ENCODE data around the gene ADRB1.

DNA sequence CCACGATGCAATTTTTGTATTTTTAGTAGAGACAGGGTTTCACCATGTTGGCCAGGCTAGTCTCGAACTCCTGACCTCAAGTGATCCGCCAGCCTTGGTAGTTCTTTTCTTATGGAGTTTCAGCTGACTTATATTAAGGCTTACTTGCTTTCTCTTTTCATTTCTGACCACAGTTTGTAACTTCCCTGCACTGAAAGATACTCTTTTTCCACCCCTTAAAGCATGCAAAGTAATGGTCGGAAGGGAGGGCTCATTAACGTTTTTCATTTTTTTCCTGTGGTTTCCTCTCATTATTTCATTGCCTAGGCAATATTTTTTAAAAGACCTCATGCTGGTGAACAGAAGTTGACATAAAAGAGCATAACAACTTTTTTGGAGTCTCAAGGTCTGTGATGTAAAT is 27.0 kb downstream of the ADRB1 start:
- TF ChIP-seq, protein P1, sequence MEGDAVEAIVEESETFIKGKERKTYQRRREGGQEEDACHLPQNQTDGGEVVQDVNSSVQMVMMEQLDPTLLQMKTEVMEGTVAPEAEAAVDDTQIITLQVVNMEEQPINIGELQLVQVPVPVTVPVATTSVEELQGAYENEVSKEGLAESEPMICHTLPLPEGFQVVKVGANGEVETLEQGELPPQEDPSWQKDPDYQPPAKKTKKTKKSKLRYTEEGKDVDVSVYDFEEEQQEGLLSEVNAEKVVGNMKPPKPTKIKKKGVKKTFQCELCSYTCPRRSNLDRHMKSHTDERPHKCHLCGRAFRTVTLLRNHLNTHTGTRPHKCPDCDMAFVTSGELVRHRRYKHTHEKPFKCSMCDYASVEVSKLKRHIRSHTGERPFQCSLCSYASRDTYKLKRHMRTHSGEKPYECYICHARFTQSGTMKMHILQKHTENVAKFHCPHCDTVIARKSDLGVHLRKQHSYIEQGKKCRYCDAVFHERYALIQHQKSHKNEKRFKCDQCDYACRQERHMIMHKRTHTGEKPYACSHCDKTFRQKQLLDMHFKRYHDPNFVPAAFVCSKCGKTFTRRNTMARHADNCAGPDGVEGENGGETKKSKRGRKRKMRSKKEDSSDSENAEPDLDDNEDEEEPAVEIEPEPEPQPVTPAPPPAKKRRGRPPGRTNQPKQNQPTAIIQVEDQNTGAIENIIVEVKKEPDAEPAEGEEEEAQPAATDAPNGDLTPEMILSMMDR (IDR thresholded peaks at IDR 0.05) = no peak
- TF ChIP-seq EP300 (IDR thresholded peaks at IDR 0.05) (no peak), POLR2AphosphoS5 (IDR thresholded peaks at IDR 0.05) (no peak)
